ENCODE data around the gene OR2B2.

The OR2B2 gene

DNA sequence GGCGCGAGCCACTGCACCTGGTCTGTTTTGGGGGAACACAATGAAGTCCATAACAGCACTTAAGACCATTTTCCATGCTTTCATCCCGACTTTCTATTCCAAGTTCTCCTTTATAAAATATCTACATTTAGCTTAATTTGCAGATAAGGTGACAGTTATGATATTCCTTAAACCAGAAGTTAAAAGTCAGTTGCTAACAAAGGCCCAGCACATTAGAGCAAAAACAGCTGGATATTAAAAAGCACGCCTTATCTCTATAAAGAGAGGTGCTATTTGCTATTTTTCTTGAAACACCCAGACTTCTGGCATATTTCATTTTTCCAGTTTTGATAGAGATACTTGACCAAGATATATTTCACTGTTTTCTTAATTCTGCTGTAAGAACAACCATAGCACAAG is 15.8 kb downstream of the OR2B2 start:
- POLR2A ChIA-PET, result interaction anchor here (0.7 to 6.2 kb wide), 12 partner anchors 28 to 764 kb away, joined by 3 to 422 read pairs (median 6); a partner anchor contains a TSS
- CTCF ChIA-PET, result interaction anchor here (0.5 to 1.1 kb wide), 6 partner anchors 9 to 769 kb away, joined by 3 to 4 read pairs (median 3); a partner anchor contains a TSS
- TF ChIP-seq HDGF (IDR thresholded peaks at IDR 0.05; ENCODE audit: borderline replicate concordance) (no peak), LEF1 (IDR thresholded peaks at IDR 0.05; ENCODE audit: borderline replicate concordance) (no peak), ZNF384 (IDR thresholded peaks at IDR 0.05) (no peak), FOXK2 (IDR thresholded peaks at IDR 0.05) (no peak), SUZ12 (IDR thresholded peaks at IDR 0.05) (no peak), SP1 (IDR thresholded peaks at IDR 0.05) (no peak), CTBP1 (IDR thresholded peaks at IDR 0.05; ENCODE audit: borderline replicate concordance) (no peak), FOXA1 (IDR thresholded peaks at IDR 0.05) (no peak), BHLHE40 (IDR thresholded peaks at IDR 0.05; ENCODE audit: borderline replicate concordance) (no peak), ARNT (IDR thresholded peaks at IDR 0.05) (no peak), TARDBP (IDR thresholded peaks at IDR 0.05) (no peak), L3MBTL2 (conservative IDR thresholded peaks at IDR 0.05) (no peak), NFRKB (IDR thresholded peaks at IDR 0.05) (no peak), FOXM1 (IDR thresholded peaks at IDR 0.05; ENCODE audit: borderline replicate concordance) (no peak)
- TF ChIP-seq, protein P1, sequence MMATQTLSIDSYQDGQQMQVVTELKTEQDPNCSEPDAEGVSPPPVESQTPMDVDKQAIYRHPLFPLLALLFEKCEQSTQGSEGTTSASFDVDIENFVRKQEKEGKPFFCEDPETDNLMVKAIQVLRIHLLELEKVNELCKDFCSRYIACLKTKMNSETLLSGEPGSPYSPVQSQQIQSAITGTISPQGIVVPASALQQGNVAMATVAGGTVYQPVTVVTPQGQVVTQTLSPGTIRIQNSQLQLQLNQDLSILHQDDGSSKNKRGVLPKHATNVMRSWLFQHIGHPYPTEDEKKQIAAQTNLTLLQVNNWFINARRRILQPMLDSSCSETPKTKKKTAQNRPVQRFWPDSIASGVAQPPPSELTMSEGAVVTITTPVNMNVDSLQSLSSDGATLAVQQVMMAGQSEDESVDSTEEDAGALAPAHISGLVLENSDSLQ (IDR thresholded peaks at IDR 0.05), result no peak

GRCh38 chr6:27894839-27895762 is 17.1 kb downstream of the OR2B2 start:
- ChIA-PET POLR2A (interaction anchor here (0.7 to 6.2 kb wide), 27 partner anchors 12 to 1865 kb away, joined by 3 to 422 read pairs (median 6); partner anchors contain the start of gene ZKSCAN8), CTCF (interaction anchor here (0.5 to 1.3 kb wide), 11 partner anchors 33 to 768 kb away, joined by 3 to 7 read pairs (median 4); a partner anchor contains a TSS)
- DNase-seq (ENCODE audit: extremely low spot score), result peak; percentile 65

More for the DNA sequence above, 15.8 kb downstream of the OR2B2 start:
- no peak for DNase-seq (ENCODE audit: extremely low spot score)

GRCh38 chr6:27893836-27894807 is 18.1 kb downstream of the OR2B2 start:
- peak; percentile 56 for DNase-seq (ENCODE audit: extremely low spot score)
- TF ChIP-seq ARNT (IDR thresholded peaks at IDR 0.05) (no peak), LEF1 (IDR thresholded peaks at IDR 0.05; ENCODE audit: borderline replicate concordance) (no peak), L3MBTL2 (conservative IDR thresholded peaks at IDR 0.05) (peak; percentile 87), NFRKB (IDR thresholded peaks at IDR 0.05) (0 out of 2 replicates have a peak, but pooled peaks have one; percentile 22), FOXA1 (IDR thresholded peaks at IDR 0.05) (no peak), FOXM1 (IDR thresholded peaks at IDR 0.05; ENCODE audit: borderline replicate concordance) (peak; percentile 99), FOXK2 (IDR thresholded peaks at IDR 0.05) (no peak), ELF4 (IDR thresholded peaks at IDR 0.05) (peak; percentile 6; the same call in 1 of the 2 replicates), ZNF384 (IDR thresholded peaks at IDR 0.05) (peak; percentile 93)
- TF ChIP-seq, protein P1 (IDR thresholded peaks at IDR 0.05), result peak; percentile 33; the same call in 1 of the 2 replicates
- ChIA-PET POLR2A (interaction anchor here (0.7 to 6.2 kb wide), 48 partner anchors 11 to 1873 kb away, joined by 3 to 422 read pairs (median 6); partner anchors contain the start of gene ZKSCAN8), CTCF (interaction anchor here (0.5 to 1.7 kb wide), 6 partner anchors 55 to 597 kb away, joined by 3 to 7 read pairs (median 4); a partner anchor contains a TSS)

More at GRCh38 chr6:27894839-27895762, 17.1 kb downstream of the OR2B2 start:
- TF ChIP-seq, protein P1 (IDR thresholded peaks at IDR 0.05), result peak; percentile 35
- no peak for TF ChIP-seq LEF1 (IDR thresholded peaks at IDR 0.05; ENCODE audit: borderline replicate concordance)
- no peak for TF ChIP-seq NFRKB (IDR thresholded peaks at IDR 0.05)
- TF ChIP-seq ZNF384 (IDR thresholded peaks at IDR 0.05), result no peak
- TF ChIP-seq FOXK2 (IDR thresholded peaks at IDR 0.05), result no peak
- peak; percentile 66 for TF ChIP-seq FOXM1 (IDR thresholded peaks at IDR 0.05; ENCODE audit: borderline replicate concordance)

DNA sequence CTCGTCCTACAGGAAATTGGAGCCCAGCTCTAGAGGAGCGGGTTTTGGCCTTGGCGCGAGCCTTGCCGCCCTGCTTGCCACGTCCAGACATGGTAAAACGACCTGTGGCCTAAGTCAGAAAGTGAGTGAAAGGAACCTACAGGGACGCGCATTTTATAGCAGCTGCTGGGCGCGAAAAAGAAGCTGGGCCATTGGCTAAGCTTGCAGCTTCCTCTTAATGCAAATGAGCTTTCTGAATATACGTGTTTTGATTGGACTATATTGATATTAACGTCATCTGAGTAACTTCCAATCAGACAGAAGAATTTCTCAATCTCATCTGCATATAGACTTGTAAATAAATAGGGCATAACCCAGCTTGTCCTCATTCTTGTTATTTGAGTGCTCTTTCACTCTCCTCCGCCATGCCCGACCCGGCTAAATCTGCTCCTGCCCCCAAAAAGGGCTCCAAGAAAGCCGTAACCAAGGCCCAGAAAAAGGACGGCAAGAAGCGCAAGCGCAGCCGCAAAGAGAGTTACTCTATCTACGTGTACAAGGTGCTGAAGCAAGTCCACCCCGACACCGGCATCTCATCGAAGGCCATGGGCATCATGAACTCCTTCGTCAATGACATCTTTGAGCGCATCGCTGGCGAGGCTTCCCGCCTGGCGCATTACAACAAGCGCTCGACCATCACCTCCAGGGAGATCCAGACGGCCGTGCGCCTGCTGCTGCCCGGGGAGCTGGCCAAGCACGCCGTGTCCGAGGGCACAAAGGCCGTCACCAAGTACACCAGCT is 18.9 kb downstream of the OR2B2 start:
- POLR2A ChIA-PET, result interaction anchor here (0.6 to 6.2 kb wide), 89 partner anchors 9 to 1873 kb away, joined by 3 to 422 read pairs (median 4); partner anchors contain the start of genes OR2B2, ZKSCAN4, ZKSCAN8 and ZNF184
- CTCF ChIA-PET, result interaction anchor here (0.7 to 1.7 kb wide), 4 partner anchors 21 to 1862 kb away, joined by 3 to 4 read pairs (median 4); a partner anchor contains a TSS
- peak; percentile 86 for DNase-seq (ENCODE audit: extremely low spot score)
- TF ChIP-seq TARDBP (IDR thresholded peaks at IDR 0.05) (no peak), ELF4 (IDR thresholded peaks at IDR 0.05) (peak; percentile 88), L3MBTL2 (conservative IDR thresholded peaks at IDR 0.05) (peak; percentile 32), NFRKB (IDR thresholded peaks at IDR 0.05) (peak; percentile 55)

Measured in HEK293T (cell line).